Vagina (tissue), 2 donors: ENCODE data around the gene ADCY1. TPM values are rescaled to one million over a fixed set of nuclear protein-coding genes. Genes with fewer than 3 reads are reported as not detected.

ENCODE experiments used
- DNase-seq, 2 donors: peaks; one replicate each; pipeline ENCODE4 v3.0.0-alpha.2; 2017; ENCODE audit errors: extremely low spot score in 2 of 2
- H3K27ac ChIP-seq: fragments of 200-600 bp; sonication (generic); one replicate; pipeline ENCODE4 v1.5.1; 2019
- H3K27me3 ChIP-seq: fragments of 200-600 bp; sonication (generic); one replicate; pipeline ENCODE4 v1.5.1; 2019
- H3K36me3 ChIP-seq, 2 donors: fragments of 200-600 bp; sonication (generic); one replicate each; pipeline ENCODE4 v1.5.1; 2017 to 2019
- H3K4me1 ChIP-seq: fragments of 200-600 bp; sonication (generic); one replicate; pipeline ENCODE4 v1.5.1; 2019
- H3K4me3 ChIP-seq, 2 donors: fragments of 200-600 bp; sonication (generic); 1 replicate in 1 of 2; 2 replicates in 1 of 2; pipeline ENCODE4 v1.5.1; 2016 to 2019
- H3K9me3 ChIP-seq: fragments of 200-600 bp; sonication (generic); one replicate; pipeline ENCODE4 v1.5.1; 2019
- POLR2A ChIP-seq, 2 donors: fragments of 450-650 bp; IDR thresholded peaks; one replicate each; pipeline ENCODE4 v1.6.1; 2017; ENCODE audit warnings: antibody characterized with exemption in 2 of 2, mild to moderate bottlenecking in 2 of 2, moderate library complexity in 2 of 2
- POLR2AphosphoS5 ChIP-seq, 2 donors: sonication (generic); formaldehyde crosslinking; IDR thresholded peaks; one replicate each; pipeline ENCODE4 v1.9.0; 2017; ENCODE audit warnings: antibody characterized with exemption in 2 of 2, mild to moderate bottlenecking in 2 of 2, low read depth in 1 of 2; ENCODE audit not compliant: insufficient read depth in 1 of 2
- intact Hi-C: fragments of 100-400 bp; cut with DNase I; formaldehyde crosslinking; loops from one replicate; pipeline ENCODE4 v1.15.1; 2023
- total RNA-seq: library from RNA; depleted of rRNA; stranded (reverse); fragments of >200 nt; gene quantifications from one replicate; pipeline ENCODE4 v1.2.3, GENCODE V29; 2016
- TF ChIP-seq, protein P1 (sequence below), 3 experiments: fragments of 450-650 bp in 2 of 3; fragments of 200-600 bp in 1 of 3; sonication (generic) in 1 of 3; IDR thresholded peaks; one replicate each; pipeline ENCODE4 v1.5.1; 2017 to 2019; ENCODE audit warnings: antibody characterized with exemption in 3 of 3, mild to moderate bottlenecking in 2 of 3, moderate library complexity in 2 of 3

Gene ADCY1
- total RNA-seq, 1 donor from 2014 or later, result 2.5 TPM

DNA sequence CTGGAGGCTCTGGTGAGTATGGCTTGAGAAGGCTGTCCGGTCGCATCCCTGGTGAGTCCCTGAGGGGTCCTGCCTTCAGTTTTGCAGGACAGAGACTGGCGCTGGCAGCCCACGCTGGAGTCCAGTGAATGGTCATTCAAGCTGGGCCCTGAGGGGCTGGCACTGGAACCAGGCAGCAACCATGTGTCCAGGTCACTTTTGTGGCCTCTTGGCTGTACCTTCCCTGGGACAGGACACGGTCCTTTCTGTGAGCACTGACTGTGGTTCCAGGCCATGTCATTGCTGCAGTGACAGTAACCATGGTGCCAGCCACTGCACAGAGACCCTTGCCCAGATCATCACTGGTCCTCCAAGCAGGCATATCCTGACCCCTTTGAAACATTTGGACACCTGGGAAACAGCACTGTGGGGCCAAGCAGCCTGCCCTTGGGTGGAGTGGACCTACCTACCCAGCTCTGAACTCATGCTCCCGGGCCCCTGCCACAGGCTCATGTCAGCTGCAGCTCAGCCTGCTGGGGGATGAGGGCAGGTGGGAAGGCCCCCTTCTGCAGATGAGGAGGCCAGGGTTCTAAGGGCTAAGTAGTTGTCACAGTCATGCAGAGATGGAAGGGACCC lies 72.1 kb downstream of the ADCY1 start:
- TF ChIP-seq POLR2A (IDR thresholded peaks at IDR 0.05), result no peak
- TF ChIP-seq, protein P1, sequence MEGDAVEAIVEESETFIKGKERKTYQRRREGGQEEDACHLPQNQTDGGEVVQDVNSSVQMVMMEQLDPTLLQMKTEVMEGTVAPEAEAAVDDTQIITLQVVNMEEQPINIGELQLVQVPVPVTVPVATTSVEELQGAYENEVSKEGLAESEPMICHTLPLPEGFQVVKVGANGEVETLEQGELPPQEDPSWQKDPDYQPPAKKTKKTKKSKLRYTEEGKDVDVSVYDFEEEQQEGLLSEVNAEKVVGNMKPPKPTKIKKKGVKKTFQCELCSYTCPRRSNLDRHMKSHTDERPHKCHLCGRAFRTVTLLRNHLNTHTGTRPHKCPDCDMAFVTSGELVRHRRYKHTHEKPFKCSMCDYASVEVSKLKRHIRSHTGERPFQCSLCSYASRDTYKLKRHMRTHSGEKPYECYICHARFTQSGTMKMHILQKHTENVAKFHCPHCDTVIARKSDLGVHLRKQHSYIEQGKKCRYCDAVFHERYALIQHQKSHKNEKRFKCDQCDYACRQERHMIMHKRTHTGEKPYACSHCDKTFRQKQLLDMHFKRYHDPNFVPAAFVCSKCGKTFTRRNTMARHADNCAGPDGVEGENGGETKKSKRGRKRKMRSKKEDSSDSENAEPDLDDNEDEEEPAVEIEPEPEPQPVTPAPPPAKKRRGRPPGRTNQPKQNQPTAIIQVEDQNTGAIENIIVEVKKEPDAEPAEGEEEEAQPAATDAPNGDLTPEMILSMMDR (IDR thresholded peaks at IDR 0.05), result no peak
- TF ChIP-seq POLR2AphosphoS5 (IDR thresholded peaks at IDR 0.05; ENCODE audit: insufficient read depth in 1 of 2, low read depth in 1 of 2), result no peak
- DNase-seq, result peak; percentile 74 to 90
- intact Hi-C loops, result no loop called here

DNA sequence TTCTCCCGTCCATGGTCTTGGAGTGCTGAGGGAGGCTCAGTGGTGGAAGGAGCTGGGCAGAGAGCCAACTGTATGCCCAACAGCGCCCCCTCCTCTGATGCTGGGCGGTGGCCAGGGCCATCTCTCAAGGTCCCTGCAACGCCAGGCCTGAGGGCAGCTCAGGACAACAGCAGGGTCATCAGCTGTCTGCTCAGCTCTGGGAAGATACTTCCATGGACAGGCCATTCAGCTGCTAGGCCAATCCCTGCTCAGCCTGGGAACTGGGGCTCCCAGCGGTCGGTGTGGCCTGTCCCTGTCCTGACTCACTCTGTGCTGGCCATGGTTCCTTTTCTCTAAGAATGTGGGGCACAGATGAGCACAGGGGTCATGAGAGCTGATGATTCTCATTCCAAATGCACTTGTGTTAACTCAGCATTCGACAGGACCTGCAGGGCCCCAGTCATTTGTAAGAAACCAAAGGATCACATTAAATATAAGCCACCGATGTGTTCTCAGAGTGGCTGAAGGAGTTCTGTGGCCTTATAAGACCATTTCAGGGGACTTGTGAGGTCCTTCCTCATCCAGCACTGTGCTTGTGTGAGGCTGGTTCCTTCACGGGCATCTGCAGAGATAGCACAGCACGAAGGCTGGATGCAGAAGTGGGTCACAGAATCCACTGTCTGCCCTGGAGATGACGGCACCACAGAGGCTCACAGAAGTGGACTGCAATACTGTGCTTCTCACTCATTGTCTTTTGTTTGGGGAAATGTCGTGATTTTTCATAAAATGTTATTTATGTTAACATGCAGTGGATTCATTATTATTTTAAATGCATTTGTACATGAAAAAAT lies 73.0 kb downstream of the ADCY1 start:
- DNase-seq, result peak; percentile 47 to 81
- intact Hi-C loops, result no loop called here
- no peak overlapping the region for H3K27ac ChIP-seq
- H3K4me3 ChIP-seq, result no peak overlapping the region
- H3K36me3 ChIP-seq, result no peaks in the 10 kb centered on the region
- no peaks in the 10 kb centered on the region for H3K4me1 ChIP-seq
- H3K27me3 ChIP-seq, result no peaks in the 10 kb centered on the region
- H3K9me3 ChIP-seq, result no peaks in the 10 kb centered on the region
- no peak for TF ChIP-seq POLR2A (IDR thresholded peaks at IDR 0.05)
- TF ChIP-seq, protein P1 (IDR thresholded peaks at IDR 0.05), result no peak
- TF ChIP-seq POLR2AphosphoS5 (IDR thresholded peaks at IDR 0.05; ENCODE audit: insufficient read depth in 1 of 2, low read depth in 1 of 2), result no peak

More for the DNA sequence above, 72.1 kb downstream of the ADCY1 start:
- Histone ChIP-seq H3K4me1 (no peaks in the 10 kb centered on the region), H3K36me3 (no peaks in the 10 kb centered on the region), H3K27me3 (no peaks in the 10 kb centered on the region), H3K4me3 (no peak overlapping the region), H3K9me3 (no peaks in the 10 kb centered on the region), H3K27ac (no peak overlapping the region)

DNA sequence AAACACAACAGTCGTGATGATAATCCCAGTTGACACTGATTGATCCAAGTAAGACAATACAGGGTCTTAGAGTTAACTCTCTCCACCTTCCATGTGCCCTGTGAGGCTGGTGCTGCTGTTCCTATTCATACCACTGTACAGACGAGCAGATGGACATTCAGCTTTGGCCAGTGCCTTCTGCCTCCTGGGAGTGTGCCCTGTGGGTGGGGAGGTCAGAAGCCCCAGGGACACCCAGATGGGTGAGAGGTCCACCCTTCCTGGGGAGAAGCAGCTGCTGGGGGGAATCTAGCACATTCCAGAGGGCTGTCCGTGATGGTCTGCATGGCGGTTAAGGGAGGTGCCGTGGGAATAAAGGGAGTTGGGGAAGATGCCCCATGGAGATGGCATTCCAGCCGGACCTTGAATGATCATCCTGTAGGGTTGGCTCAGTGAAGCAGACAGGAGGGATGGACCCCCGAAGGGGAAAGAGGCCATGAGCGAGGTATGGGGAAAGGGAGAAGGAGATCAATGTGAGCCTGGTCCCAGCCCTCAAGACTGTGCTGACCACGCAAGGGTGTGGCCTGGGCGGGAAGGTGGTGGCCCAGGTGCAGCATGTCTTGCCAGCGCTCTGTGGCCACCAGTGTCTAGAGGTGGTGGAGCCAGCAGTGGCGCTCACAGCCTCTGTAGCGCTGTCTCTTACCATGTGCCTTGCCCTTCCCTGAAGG lies 74.0 kb downstream of the ADCY1 start:
- Histone ChIP-seq H3K4me1 (no peaks in the 10 kb centered on the region), H3K4me3 (no peak overlapping the region), H3K27ac (no peak overlapping the region), H3K9me3 (no peaks in the 10 kb centered on the region), H3K27me3 (no peaks in the 10 kb centered on the region), H3K36me3 (no peaks in the 10 kb centered on the region)
- DNase-seq, result peak; percentile 82 to 93
- intact Hi-C loops, result no loop called here
- TF ChIP-seq POLR2A (IDR thresholded peaks at IDR 0.05), result no peak

DNA sequence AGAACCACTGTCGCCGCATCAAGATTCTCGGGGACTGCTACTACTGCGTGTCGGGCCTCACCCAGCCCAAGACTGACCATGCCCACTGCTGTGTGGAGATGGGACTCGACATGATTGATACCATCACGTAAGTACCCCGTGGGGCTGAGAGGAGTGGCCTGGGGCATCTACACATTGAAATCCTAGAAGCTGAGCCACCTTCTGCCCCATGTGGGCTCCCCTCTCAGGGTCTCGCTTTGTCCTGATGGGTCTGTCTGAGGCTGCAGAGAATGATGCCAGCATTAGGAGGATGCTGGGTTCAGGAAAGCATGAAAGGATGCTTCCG lies 74.5 kb downstream of the ADCY1 start:
- no peak overlapping the region for H3K27ac ChIP-seq
- H3K36me3 ChIP-seq, result no peaks in the 10 kb centered on the region
- no peaks in the 10 kb centered on the region for H3K9me3 ChIP-seq
- TF ChIP-seq POLR2AphosphoS5 (IDR thresholded peaks at IDR 0.05; ENCODE audit: insufficient read depth in 1 of 2, low read depth in 1 of 2), result no peak
- TF ChIP-seq POLR2A (IDR thresholded peaks at IDR 0.05), result no peak
- TF ChIP-seq, protein P1 (IDR thresholded peaks at IDR 0.05), result no peak
- no peak overlapping the region for H3K4me3 ChIP-seq
- peak in 1 of 2 donors; percentile 56 for DNase-seq
- H3K4me1 ChIP-seq, result no peaks in the 10 kb centered on the region
- intact Hi-C loops, result no loop called here
- H3K27me3 ChIP-seq, result no peaks in the 10 kb centered on the region

DNA sequence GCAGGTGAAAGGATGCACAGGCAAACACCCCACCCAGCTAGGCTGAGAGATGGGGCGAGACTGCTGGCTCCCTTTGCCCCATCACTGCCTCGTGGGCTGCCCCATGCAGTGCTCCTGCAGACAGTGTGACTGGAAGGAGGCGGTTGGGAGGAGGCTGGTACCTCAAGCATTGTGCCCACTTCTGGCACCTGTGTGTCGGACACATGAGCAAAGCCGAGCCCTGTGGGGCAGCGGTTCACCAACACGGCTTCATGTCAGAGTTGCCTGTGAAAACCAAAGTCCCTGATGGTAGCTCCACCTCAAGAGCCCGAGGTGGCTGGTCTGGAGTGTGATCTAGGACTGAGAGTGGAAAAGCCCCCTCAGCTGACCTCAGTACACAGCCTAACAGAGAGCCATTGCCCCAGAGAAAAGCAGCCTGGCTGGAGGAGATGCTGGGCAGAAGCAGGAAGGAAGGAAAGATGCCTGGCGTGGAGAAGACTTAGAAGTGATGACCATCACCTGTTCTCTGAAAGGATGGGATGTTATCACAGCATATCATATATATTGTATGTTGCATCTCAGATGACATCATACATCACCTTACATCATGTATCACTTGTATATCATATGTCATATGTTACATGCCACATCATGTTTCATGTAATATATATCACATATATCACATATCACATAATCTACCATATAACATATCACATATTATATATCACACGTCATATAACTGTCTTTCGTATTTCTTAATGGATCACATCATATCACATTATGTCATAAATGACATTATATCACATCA lies 75.6 kb downstream of the ADCY1 start:
- H3K9me3 ChIP-seq, result no peaks in the 10 kb centered on the region
- peak in 1 of 2 donors; percentile 74 for DNase-seq
- H3K27me3 ChIP-seq, result no peaks in the 10 kb centered on the region
- H3K4me3 ChIP-seq, result no peak overlapping the region
- no peaks in the 10 kb centered on the region for H3K36me3 ChIP-seq
- TF ChIP-seq, protein P1 (IDR thresholded peaks at IDR 0.05), result no peak
- TF ChIP-seq POLR2AphosphoS5 (IDR thresholded peaks at IDR 0.05; ENCODE audit: insufficient read depth in 1 of 2, low read depth in 1 of 2) (no peak), POLR2A (IDR thresholded peaks at IDR 0.05) (no peak)
- intact Hi-C loops, result no loop called here
- no peak overlapping the region for H3K27ac ChIP-seq
- no peaks in the 10 kb centered on the region for H3K4me1 ChIP-seq
